Trophoblast cell (in vitro differentiated cells and primary cell): ENCODE data around the gene CFAP45.

ENCODE experiments used
- DNase-seq, 2 donors: peaks; one replicate each; pipeline ENCODE4 v3.0.0-alpha.2; 2016
- H2AFZ ChIP-seq: 2 replicates; pipeline ENCODE4 v1.6.1; 2013; ENCODE audit warnings: low read length, moderate library complexity, mild to moderate bottlenecking; ENCODE audit not compliant: insufficient read depth, poor library complexity
- H2AK5ac ChIP-seq: 2 replicates; pipeline ENCODE4 v1.6.1; 2013; ENCODE audit warnings: mild to moderate bottlenecking, low read length
- H2BK120ac ChIP-seq: 2 replicates; pipeline ENCODE4 v1.6.1; 2013; ENCODE audit warnings: low read length, mild to moderate bottlenecking, moderate library complexity; ENCODE audit not compliant: insufficient read depth, poor library complexity
- H2BK12ac ChIP-seq: 2 replicates; pipeline ENCODE4 v1.6.1; 2013; ENCODE audit warnings: mild to moderate bottlenecking, low read length, moderate library complexity
- H2BK5ac ChIP-seq: 2 replicates; pipeline ENCODE4 v1.6.1; 2013; ENCODE audit warnings: low read length, low read depth, moderate library complexity, mild to moderate bottlenecking; ENCODE audit not compliant: poor library complexity
- H3K14ac ChIP-seq: 2 replicates; pipeline ENCODE4 v1.6.1; 2013; ENCODE audit warnings: mild to moderate bottlenecking, low read length
- H3K18ac ChIP-seq: 2 replicates; pipeline ENCODE4 v1.6.1; 2013; ENCODE audit warnings: mild to moderate bottlenecking, low read length
- H3K23ac ChIP-seq: 2 replicates; pipeline ENCODE4 v1.6.1; 2013; ENCODE audit warnings: low read length
- H3K27ac ChIP-seq: 2 replicates; pipeline ENCODE4 v1.5.1; 2013; ENCODE audit warnings: low read depth, mild to moderate bottlenecking, inconsistent platforms, low read length, moderate library complexity
- H3K27me3 ChIP-seq: 2 replicates; pipeline ENCODE4 v1.6.1; 2013; ENCODE audit warnings: inconsistent platforms, mild to moderate bottlenecking, low read length, moderate library complexity; ENCODE audit not compliant: insufficient read depth
- H3K36me3 ChIP-seq, 2 experiments: 1 replicate in 1 of 2; 2 replicates in 1 of 2; pipeline ENCODE4 v1.6.1; 2013; ENCODE audit warnings: low read length in 2 of 2, mild to moderate bottlenecking in 2 of 2, moderate library complexity in 1 of 2; ENCODE audit not compliant: insufficient read depth in 2 of 2, control insufficient read depth in 1 of 2
- H3K4ac ChIP-seq: 2 replicates; pipeline ENCODE4 v1.6.1; 2013; ENCODE audit warnings: low read depth, mild to moderate bottlenecking, low read length, moderate library complexity
- H3K4me1 ChIP-seq, 2 experiments: 1 replicate in 1 of 2; 2 replicates in 1 of 2; pipeline ENCODE4 v1.6.1; 2013; ENCODE audit warnings: low read length in 2 of 2, mild to moderate bottlenecking in 2 of 2, moderate library complexity in 1 of 2; ENCODE audit not compliant: insufficient read depth in 2 of 2, control insufficient read depth in 1 of 2
- H3K4me2 ChIP-seq: 2 replicates; pipeline ENCODE4 v1.6.1; 2013; ENCODE audit warnings: inconsistent platforms, mild to moderate bottlenecking, low read length, moderate library complexity
- H3K4me3 ChIP-seq: 2 replicates; pipeline ENCODE4 v1.5.1; 2013; ENCODE audit warnings: mild to moderate bottlenecking, low read depth, low read length, inconsistent platforms
- H3K79me1 ChIP-seq: one replicate; pipeline ENCODE4 v1.6.1; 2013; ENCODE audit warnings: low read length
- H3K79me2 ChIP-seq: 2 replicates; pipeline ENCODE4 v1.6.1; 2013; ENCODE audit warnings: low read length, mild to moderate bottlenecking; ENCODE audit not compliant: control insufficient read depth, insufficient read depth, poor library complexity
- H3K9ac ChIP-seq: 2 replicates; pipeline ENCODE4 v1.6.1; 2013; ENCODE audit warnings: mild to moderate bottlenecking, low read length
- H3K9me3 ChIP-seq: 2 replicates; pipeline ENCODE4 v1.6.1; 2013; ENCODE audit warnings: low read depth, mild to moderate bottlenecking, control low read depth, inconsistent platforms, low read length; ENCODE audit not compliant: insufficient read depth
- H4K12ac ChIP-seq: 2 replicates; pipeline ENCODE4 v1.6.1; 2013; ENCODE audit warnings: low read depth, mild to moderate bottlenecking, low read length, moderate library complexity
- H4K8ac ChIP-seq: 2 replicates; pipeline ENCODE4 v1.6.1; 2013; ENCODE audit warnings: low read depth, mild to moderate bottlenecking, low read length, moderate library complexity
- H4K91ac ChIP-seq: one replicate; pipeline ENCODE4 v1.6.1; 2013; ENCODE audit warnings: low read depth, mild to moderate bottlenecking, low read length, moderate library complexity
- WGBS: extraction: QIAGEN DNeasy Blood & Tissue Kit; methylation state at CpG from one replicate; pipeline ENCODE4 v1.1.7; 2013; ENCODE audit warnings: missing lambda C conversion rate; ENCODE audit not compliant: insufficient read length, insufficient coverage; ENCODE audit errors: extremely low coverage; 5-methylcytosine and 5-hydroxymethylcytosine counted together

Gene CFAP45

GRCh38 chr1:159939678-159940002 lies 39.7 kb upstream of the CFAP45 start:
- Histone ChIP-seq H3K27me3 (no peaks in the 10 kb centered on the region), H3K9ac (no peak overlapping the region), H3K27ac (no peak overlapping the region), H4K91ac (no peak overlapping the region), H2AFZ (no peak overlapping the region), H3K79me1 (no peaks in the 10 kb centered on the region), H3K4me1 (peaks cover 0 to 6% of the 10 kb centered on the region in 2 experiments), H3K23ac (no peak overlapping the region), H3K4me2 (no peak overlapping the region), H2BK5ac (no peak overlapping the region), H3K14ac (no peak overlapping the region), H4K8ac (no peak overlapping the region), H3K9me3 (no peaks in the 10 kb centered on the region), H2AK5ac (no peak overlapping the region), H3K4me3 (no peak overlapping the region), H3K36me3 (no peaks in the 10 kb centered on the region), H4K12ac (no peak overlapping the region), H3K18ac (no peak overlapping the region), H3K4ac (no peak overlapping the region), H2BK120ac (no peak overlapping the region), H2BK12ac (no peak overlapping the region), H3K79me2 (no peaks in the 10 kb centered on the region)
- WGBS: no CpG with 5 or more reads among the region's 3 CpGs
- DNase-seq: peak in 1 of 2 donors; percentile 60

GRCh38 chr1:159938905-159939677 lies 39.1 kb upstream of the CFAP45 start:
- H3K79me1 ChIP-seq: no peaks in the 10 kb centered on the region
- H3K27me3 ChIP-seq: no peaks in the 10 kb centered on the region

GRCh38 chr1:159938211-159938852 lies 38.4 kb upstream of the CFAP45 start:
- no peaks in the 10 kb centered on the region for H3K9me3 ChIP-seq
- H3K18ac ChIP-seq: no peak overlapping the region
- H4K12ac ChIP-seq: no peak overlapping the region
- peaks cover 0 to 9% of the 10 kb centered on the region in 2 experiments for H3K4me1 ChIP-seq
- H4K91ac ChIP-seq: no peak overlapping the region
- no peak for DNase-seq
- no peak overlapping the region for H3K4me3 ChIP-seq
- no peak overlapping the region for H3K27ac ChIP-seq
- H4K8ac ChIP-seq: no peak overlapping the region
- H3K79me2 ChIP-seq: no peaks in the 10 kb centered on the region
- peaks cover 0 to 4% of the 10 kb centered on the region in 2 experiments for H3K36me3 ChIP-seq
- H3K14ac ChIP-seq: no peak overlapping the region
- H2BK120ac ChIP-seq: no peak overlapping the region
- H3K23ac ChIP-seq: no peak overlapping the region
- H2BK5ac ChIP-seq: no peak overlapping the region
- H3K4me2 ChIP-seq: no peak overlapping the region
- H3K27me3 ChIP-seq: no peaks in the 10 kb centered on the region
- H3K79me1 ChIP-seq: no peaks in the 10 kb centered on the region
- no peak overlapping the region for H2AK5ac ChIP-seq
- H3K9ac ChIP-seq: no peak overlapping the region
- no CpG with 5 or more reads among the region's 7 CpGs for WGBS
- no peak overlapping the region for H3K4ac ChIP-seq
- no peak overlapping the region for H2BK12ac ChIP-seq
- H2AFZ ChIP-seq: no peak overlapping the region

More at GRCh38 chr1:159938905-159939677, 39.1 kb upstream of the CFAP45 start:
- Histone ChIP-seq H3K23ac (no peak overlapping the region), H3K9me3 (no peaks in the 10 kb centered on the region), H3K4me3 (no peak overlapping the region), H2AK5ac (no peak overlapping the region), H4K91ac (no peak overlapping the region), H3K79me2 (no peaks in the 10 kb centered on the region), H2BK12ac (no peak overlapping the region), H4K8ac (no peak overlapping the region), H2BK5ac (no peak overlapping the region), H3K18ac (no peak overlapping the region), H3K14ac (no peak overlapping the region), H3K36me3 (peaks cover 0 to 2% of the 10 kb centered on the region in 2 experiments), H3K4me2 (no peak overlapping the region), H3K27ac (no peak overlapping the region), H3K4ac (no peak overlapping the region), H3K4me1 (peaks cover 0 to 6% of the 10 kb centered on the region in 2 experiments), H3K9ac (no peak overlapping the region), H2AFZ (no peak overlapping the region), H2BK120ac (no peak overlapping the region), H4K12ac (no peak overlapping the region)
- DNase-seq: peak in 1 of 2 donors; percentile 35
- WGBS: no CpG with 5 or more reads among the region's 6 CpGs

DNA sequence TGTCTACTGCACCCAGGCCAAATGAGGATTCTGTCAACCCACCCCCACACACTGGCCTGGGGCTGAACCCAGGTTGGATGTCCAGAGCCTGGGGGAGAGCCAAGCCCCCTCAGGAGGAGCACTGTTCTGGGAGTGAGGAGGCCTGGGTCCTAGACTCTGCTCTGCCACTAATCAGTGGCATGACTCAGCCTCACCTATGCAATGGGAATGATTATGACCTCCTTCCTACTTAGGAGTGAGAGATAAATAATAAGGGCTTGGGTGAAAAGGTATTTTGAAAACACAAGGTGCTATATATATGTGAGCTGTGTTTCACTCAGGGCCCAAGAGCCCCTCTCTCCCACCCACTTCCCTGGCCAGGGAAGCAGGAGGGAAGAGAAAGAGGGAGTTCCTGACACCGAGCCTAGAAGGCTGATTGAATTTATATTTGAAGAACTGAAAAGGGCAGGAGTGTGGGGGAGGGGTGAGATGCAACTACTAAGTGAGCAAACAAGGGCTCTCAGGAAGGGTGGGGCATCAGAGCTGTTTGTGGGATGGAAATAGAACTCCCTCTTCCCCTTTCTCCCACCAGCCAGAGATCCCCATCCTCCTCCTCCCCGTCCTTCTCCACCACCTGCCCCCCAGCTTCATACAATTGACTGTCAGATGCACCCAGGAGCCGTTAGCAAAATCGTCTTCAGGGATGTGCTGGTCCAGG lies 37.2 kb upstream of the CFAP45 start:
- H3K4me2 ChIP-seq: no peak overlapping the region
- H2BK12ac ChIP-seq: no peak overlapping the region
- no CpG with 5 or more reads among the region's 4 CpGs for WGBS
- no peak overlapping the region for H3K4me3 ChIP-seq
- H3K9ac ChIP-seq: no peak overlapping the region
- no peaks in the 10 kb centered on the region for H3K79me2 ChIP-seq
- H2AFZ ChIP-seq: no peak overlapping the region
- H3K18ac ChIP-seq: no peak overlapping the region
- H2BK120ac ChIP-seq: no peak overlapping the region
- no peak overlapping the region for H2AK5ac ChIP-seq
- DNase-seq: no peak
- H3K79me1 ChIP-seq: no peaks in the 10 kb centered on the region
- H3K27me3 ChIP-seq: no peaks in the 10 kb centered on the region
- no peak overlapping the region for H4K91ac ChIP-seq
- H4K12ac ChIP-seq: no peak overlapping the region
- no peak overlapping the region for H3K4ac ChIP-seq
- H3K23ac ChIP-seq: no peak overlapping the region
- H3K14ac ChIP-seq: no peak overlapping the region
- no peak overlapping the region for H2BK5ac ChIP-seq
- H3K27ac ChIP-seq: no peak overlapping the region
- H3K4me1 ChIP-seq: peaks cover 3 to 14% of the 10 kb centered on the region in 2 experiments
- no peaks in the 10 kb centered on the region for H3K9me3 ChIP-seq
- peaks cover 0 to 4% of the 10 kb centered on the region in 2 experiments for H3K36me3 ChIP-seq
- no peak overlapping the region for H4K8ac ChIP-seq
